ENCODE results near the gene MCF2L. TPM values are rescaled to one million over a fixed set of nuclear protein-coding genes. Genes with fewer than 3 reads are reported as not detected.
A peak's percentile ranks its signal among the peaks of the same experiment; 100 is the strongest.
"Not testable (repeated sequence)": the region's sequence is repeated elsewhere in the genome, so short reads cannot be mapped to it uniquely, and the experiment has no call there.

The MCF2L gene
- total and polyA plus RNA-seq, 2 experiments from 2014 or later = 27.6 to 38.6 TPM

- H3K4me3 ChIP-seq = no peak overlapping the region
- DNase-seq (ENCODE audit: low read depth in 1 of 2, low spot score in 1 of 2) = no peak
- no peaks in the 10 kb centered on the region for H3K9me3 ChIP-seq (ENCODE audit: low read depth)
- H3K4me1 ChIP-seq (ENCODE audit: low read depth) = no peaks in the 10 kb centered on the region
- H3K27ac ChIP-seq = no peak overlapping the region
- H3K27me3 ChIP-seq = peaks cover 38% of the 10 kb centered on the region
- TF ChIP-seq CTCF (IDR thresholded peaks at IDR 0.05; ENCODE audit: low read depth, low read length) = no peak
- H3K36me3 ChIP-seq = no peaks in the 10 kb centered on the region
Measured at GRCh38 chr13:113106711-113107351, 137.8 kb downstream of the MCF2L start.

DNA sequence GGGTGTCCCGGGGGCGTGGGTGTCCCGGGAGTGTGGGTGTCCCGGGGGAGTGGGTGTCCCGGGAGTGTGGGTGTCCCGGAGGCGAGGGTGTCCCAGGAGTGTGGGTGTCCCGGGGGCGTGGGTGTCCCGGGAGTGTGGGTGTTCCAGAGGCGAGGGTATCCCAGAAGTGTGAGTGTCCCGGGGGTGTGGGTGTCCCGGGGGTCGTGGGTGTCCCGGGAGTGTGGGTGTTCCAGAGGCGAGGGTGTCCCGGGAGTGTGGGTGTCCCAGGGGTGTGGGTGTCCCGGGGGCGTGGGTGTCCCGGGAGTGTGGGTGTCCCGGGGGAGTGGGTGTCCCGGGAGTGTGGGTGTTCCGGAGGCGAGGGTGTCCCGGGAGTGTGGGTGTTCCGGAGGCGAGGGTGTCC lies 139.5 kb downstream of the MCF2L start:
- DNase-seq (ENCODE audit: low read depth in 1 of 2, low spot score in 1 of 2); H3K9me3 ChIP-seq (ENCODE audit: low read depth); H3K36me3 ChIP-seq; H3K27ac ChIP-seq; H3K4me1 ChIP-seq (ENCODE audit: low read depth); H3K4me3 ChIP-seq: not testable (repeated sequence)
- H3K27me3 ChIP-seq = peaks cover 54% of the 10 kb centered on the region

DNA sequence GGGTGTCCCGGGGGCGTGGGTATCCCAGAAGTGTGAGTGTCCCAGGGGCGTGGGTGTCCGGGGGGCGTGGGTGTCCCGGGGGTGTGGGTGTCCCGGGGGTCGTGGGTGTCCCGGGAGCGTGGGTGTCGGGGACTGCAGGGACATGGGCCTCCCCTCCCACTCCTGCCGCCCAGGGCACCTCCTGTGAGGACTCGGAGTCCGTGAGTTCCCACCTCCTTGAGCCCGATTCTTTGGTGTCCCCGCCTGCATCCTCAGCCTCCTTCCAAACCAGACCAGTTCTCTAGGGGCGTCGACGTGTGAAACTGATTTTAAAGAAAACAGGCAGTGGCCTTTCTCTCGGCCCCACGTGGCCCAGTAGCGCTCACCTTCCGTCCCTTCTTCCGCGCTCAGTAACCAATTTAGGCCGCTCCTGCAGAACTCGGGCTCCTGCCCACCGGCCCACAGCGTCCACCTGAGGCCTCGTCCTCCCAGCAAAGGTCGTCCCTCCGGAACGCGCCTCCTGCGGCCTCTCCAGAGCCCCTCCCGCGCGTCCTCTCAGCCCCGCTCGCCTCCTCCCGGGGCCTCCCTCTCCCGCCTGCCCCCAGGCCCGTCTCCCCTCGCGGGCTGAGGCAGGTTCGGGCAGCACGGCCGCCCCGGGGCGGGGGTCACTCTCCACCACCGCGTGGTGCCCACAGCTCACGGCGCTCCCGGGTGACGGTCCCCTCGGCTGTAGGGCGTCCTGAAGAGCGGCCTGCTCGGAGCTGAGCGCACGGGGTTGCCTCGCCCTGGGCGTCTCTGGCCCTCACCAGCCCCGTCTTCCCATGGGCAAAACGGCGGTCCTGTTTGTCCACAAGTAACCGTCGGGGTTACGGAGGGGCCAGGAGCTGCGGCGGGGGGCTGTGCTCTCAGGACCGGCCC lies 140.4 kb downstream of the MCF2L start:
- H3K4me3 ChIP-seq = no peak overlapping the region

GRCh38 chr13:113110048-113110851 lies 141.2 kb downstream of the MCF2L start:
- Histone ChIP-seq H3K4me3 (no peak overlapping the region), H3K9me3 (ENCODE audit: low read depth) (no peaks in the 10 kb centered on the region), H3K27me3 (peaks cover 58% of the 10 kb centered on the region), H3K27ac (no peak overlapping the region), H3K36me3 (no peaks in the 10 kb centered on the region), H3K4me1 (ENCODE audit: low read depth) (no peaks in the 10 kb centered on the region)
- no peak for TF ChIP-seq CTCF (IDR thresholded peaks at IDR 0.05; ENCODE audit: low read depth, low read length)
- peak in 1 of 2 donors; percentile 17 for DNase-seq (ENCODE audit: low read depth in 1 of 2, low spot score in 1 of 2)

More for the DNA sequence above, 140.4 kb downstream of the MCF2L start:
- DNase-seq (ENCODE audit: low read depth in 1 of 2, low spot score in 1 of 2) = no peak
- Histone ChIP-seq H3K4me1 (ENCODE audit: low read depth) (no peaks in the 10 kb centered on the region), H3K27ac (no peak overlapping the region), H3K27me3 (peaks cover 54% of the 10 kb centered on the region), H3K36me3 (no peaks in the 10 kb centered on the region), H3K9me3 (ENCODE audit: low read depth) (no peaks in the 10 kb centered on the region)
- TF ChIP-seq CTCF (IDR thresholded peaks at IDR 0.05; ENCODE audit: low read depth, low read length) = no peak

GRCh38 chr13:113110852-113111315 lies 141.9 kb downstream of the MCF2L start:
- no peak overlapping the region for H3K4me3 ChIP-seq

DNA sequence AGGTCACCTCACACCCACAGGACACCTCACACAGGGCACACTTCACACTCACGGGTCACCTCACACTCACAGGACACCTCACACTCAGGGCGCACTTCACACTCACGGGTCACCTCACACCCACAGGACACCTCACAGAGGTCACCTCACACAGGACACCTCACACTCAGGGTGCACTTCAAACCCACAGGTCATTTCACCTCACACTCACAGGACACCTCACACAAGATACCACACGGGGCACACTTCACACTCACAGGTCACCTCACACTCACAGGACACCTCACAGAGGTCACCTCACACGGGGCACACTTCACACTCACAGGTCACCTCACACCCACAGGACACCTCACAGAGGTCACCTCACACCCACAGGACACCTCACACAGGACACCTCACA lies 142.8 kb downstream of the MCF2L start:
- H3K4me3 ChIP-seq; H3K27ac ChIP-seq; H3K9me3 ChIP-seq (ENCODE audit: low read depth); H3K36me3 ChIP-seq; H3K4me1 ChIP-seq (ENCODE audit: low read depth); DNase-seq (ENCODE audit: low read depth in 1 of 2, low spot score in 1 of 2): not testable (repeated sequence)
- peaks cover 73% of the 10 kb centered on the region for H3K27me3 ChIP-seq

More at GRCh38 chr13:113110852-113111315, 141.9 kb downstream of the MCF2L start:
- Histone ChIP-seq H3K4me1 (ENCODE audit: low read depth) (no peaks in the 10 kb centered on the region), H3K9me3 (ENCODE audit: low read depth) (no peaks in the 10 kb centered on the region), H3K27ac (no peak overlapping the region), H3K36me3 (no peaks in the 10 kb centered on the region), H3K27me3 (peaks cover 64% of the 10 kb centered on the region)
- no peak for DNase-seq (ENCODE audit: low read depth in 1 of 2, low spot score in 1 of 2)
- TF ChIP-seq CTCF (IDR thresholded peaks at IDR 0.05; ENCODE audit: low read depth, low read length) = no peak

DNA sequence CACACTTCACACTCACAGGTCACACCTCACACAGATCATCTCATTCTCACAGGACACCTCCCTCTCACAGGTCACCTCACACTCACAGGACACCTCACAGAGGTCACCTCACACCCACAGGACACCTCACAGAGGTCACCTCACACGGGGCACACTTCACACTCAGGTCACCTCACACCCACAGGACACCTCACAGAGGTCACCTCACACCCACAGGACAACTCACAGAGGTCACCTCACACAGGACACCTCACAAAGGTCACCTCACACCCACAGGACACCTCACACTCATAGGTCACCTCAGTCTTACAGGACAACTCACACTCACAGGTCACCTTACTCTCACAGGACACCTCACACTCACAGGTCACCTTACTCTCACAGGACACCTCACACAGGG lies 143.5 kb downstream of the MCF2L start:
- H3K36me3 ChIP-seq; H3K9me3 ChIP-seq (ENCODE audit: low read depth); DNase-seq (ENCODE audit: low read depth in 1 of 2, low spot score in 1 of 2); H3K27ac ChIP-seq; H3K4me1 ChIP-seq (ENCODE audit: low read depth); H3K4me3 ChIP-seq: not testable (repeated sequence)
- peaks cover 80% of the 10 kb centered on the region for H3K27me3 ChIP-seq
